PC-9 (cell line): Measurements from ENCODE around the gene SHROOM3. TPM values are rescaled to one million over a fixed set of nuclear protein-coding genes. Genes with fewer than 3 reads are reported as not detected.

ENCODE experiments used
- Bru-seq: library from RNA; stranded (reverse); fragments of 400-500 nt; gene quantifications from one replicate; lab custom pipeline; 2021; lab: Mats Ljungman, UMichigan
- BruChase-seq, 2 experiments: library from RNA; stranded (reverse); fragments of 400-500 nt; gene quantifications; one replicate each; lab custom pipeline; 2021; lab: Mats Ljungman, UMichigan
- BruUV-seq: library from RNA; stranded (reverse); fragments of 400-500 nt; replicated peaks from 2 replicates; lab custom pipeline; 2021; lab: Mats Ljungman, UMichigan
- CTCF ChIA-PET: fragments of 300-600 bp; sonication (Branson Sonifier 250); formaldehyde crosslinking; loops from one replicate; lab custom pipeline; 2022; ENCODE audit warnings: antibody characterized with exemption; lab: Charles Lee
- POLR2A ChIA-PET: fragments of 300-600 bp; sonication (Branson Sonifier 250); formaldehyde crosslinking; loops from one replicate; lab custom pipeline; 2022; ENCODE audit warnings: antibody characterized with exemption; ENCODE audit not compliant: unreplicated experiment; lab: Charles Lee
- DNase-seq, 2 experiments: peaks; one replicate each; pipeline versions ENCODE4 v3.0.0 to v3.0.0-alpha.2; 2015 to 2022; ENCODE audit warnings: mixed read lengths in 1 of 2
- H2AFZ ChIP-seq: fragments of 200-600 bp; sonication (generic); 2 replicates; pipeline ENCODE4 v1.8.1; 2017; ENCODE audit warnings: antibody characterized with exemption
- H3F3A ChIP-seq: fragments of 200-600 bp; sonication (generic); 2 replicates; pipeline ENCODE4 v1.8.1; 2017; ENCODE audit warnings: antibody characterized with exemption, mild to moderate bottlenecking, low read depth; ENCODE audit not compliant: insufficient read depth
- H3K27ac ChIP-seq: fragments of 200-600 bp; sonication (generic); 2 replicates; pipeline ENCODE4 v1.6.1; 2016; ENCODE audit warnings: mixed run types
- H3K27me3 ChIP-seq: fragments of 200-600 bp; sonication (generic); 2 replicates; pipeline ENCODE4 v1.6.1; 2016; ENCODE audit warnings: low read depth, mixed run types; ENCODE audit not compliant: insufficient read depth
- H3K36me3 ChIP-seq: fragments of 200-600 bp; sonication (generic); 2 replicates; pipeline ENCODE4 v1.6.1; 2016; ENCODE audit warnings: low read depth, mixed run types
- H3K4me1 ChIP-seq: fragments of 200-600 bp; sonication (generic); replicated peaks from 2 replicates; pipeline ENCODE4 v1.6.1; 2016; ENCODE audit warnings: mixed run types; ENCODE audit not compliant: insufficient read depth
- H3K4me2 ChIP-seq: fragments of 200-600 bp; sonication (generic); 2 replicates; pipeline ENCODE4 v1.6.1; 2017; ENCODE audit warnings: mixed run types
- H3K4me3 ChIP-seq: fragments of 200-600 bp; sonication (generic); 2 replicates; pipeline ENCODE4 v1.6.1; 2016; ENCODE audit warnings: mixed run types
- H3K79me2 ChIP-seq: fragments of 200-600 bp; sonication (generic); 2 replicates; pipeline ENCODE4 v1.6.1; 2017; ENCODE audit warnings: low read depth, mixed run types
- H3K9me2 ChIP-seq: fragments of 200-600 bp; sonication (generic); 2 replicates; pipeline ENCODE4 v1.8.1; 2017; ENCODE audit warnings: mild to moderate bottlenecking; ENCODE audit not compliant: insufficient read depth
- H3K9me3 ChIP-seq: fragments of 200-600 bp; sonication (generic); 2 replicates; pipeline ENCODE4 v1.8.1; 2016; ENCODE audit warnings: low read depth; ENCODE audit not compliant: insufficient read depth
- H4K20me1 ChIP-seq: fragments of 200-600 bp; sonication (generic); 2 replicates; pipeline ENCODE4 v1.8.1; 2017; ENCODE audit not compliant: insufficient read depth
- CTCF ChIP-seq: fragments of 200-600 bp; sonication (generic); conservative IDR thresholded peaks from 2 replicates; pipeline ENCODE4 v1.6.1; 2017; ENCODE audit warnings: mixed run types, antibody characterized with exemption, mild to moderate bottlenecking, moderate library complexity
- EZH2 ChIP-seq: fragments of 200-600 bp; sonication (generic); IDR thresholded peaks from 2 replicates; pipeline ENCODE4 v1.8.0; 2017; ENCODE audit warnings: antibody characterized with exemption, low read depth
- intact Hi-C: fragments of 100-400 bp; cut with micrococcal nuclease; formaldehyde crosslinking; loops from one replicate; pipeline ENCODE4 v1.10.0; 2022; ENCODE audit not compliant: unreplicated experiment
- long read RNA-seq: library from polyadenylated mRNA; stranded (forward); transcript quantifications from one replicate; pipeline ENCODE4 v2.0.0, GENCODE V29; 2022
- total RNA-seq: library from RNA; stranded (reverse); gene quantifications from 2 replicates; pipeline ENCODE4 v1.2.3, GENCODE V29; 2021

SHROOM3 gene
- 44.3 and 50.7 TPM in 2 replicates for total RNA-seq
- Bru-seq, nascent RNA: percentile 71 among the genes with signal in this experiment
- BruChase-seq, experiment 1, labeled RNA remaining after a 2-hour chase: percentile 71 among the genes with signal in this experiment
- percentile 66 among the genes with signal in this experiment for BruChase-seq, experiment 2, labeled RNA remaining after a 6-hour chase
- long read RNA-seq, partial matches to known transcripts: 23 of 33 reads
- long read RNA-seq, other reads (novel, unspliced or antisense): 10 of 33 reads

- DNase-seq: peak in 1 of 2 experiments; percentile 37
- no peaks in the 10 kb centered on the region for H3K36me3 ChIP-seq
- no peak for TF ChIP-seq CTCF
- no peak for TF ChIP-seq EZH2
- H3K4me1 ChIP-seq: no peaks in the 10 kb centered on the region
- no peaks in the 10 kb centered on the region for H3K27me3 ChIP-seq
- CTCF ChIA-PET: no interaction called here
- no peaks in the 10 kb centered on the region for H4K20me1 ChIP-seq
- POLR2A ChIA-PET: no interaction called here
- H2AFZ ChIP-seq: no peak within 1 kb of the TSS
- H3K9me2 ChIP-seq: no peaks in the 10 kb centered on the region
- H3K4me3 ChIP-seq: no peak within 1 kb of the TSS
- intact Hi-C loops: loop anchor here (5.0 kb wide), 1 partner anchor 312 kb away; no protein-coding TSS in a partner anchor
- H3K9me3 ChIP-seq: no peaks in the 10 kb centered on the region
- BruUV-seq: no TSS peak
- no peak within 1 kb of the TSS for H3K4me2 ChIP-seq
- H3K27ac ChIP-seq: no peak within 1 kb of the TSS
- no peaks in the 10 kb centered on the region for H3K79me2 ChIP-seq
- no peaks in the 10 kb centered on the region for H3F3A ChIP-seq
Observed at GRCh38 chr4:76434901-76435527, at the start of gene SHROOM3. Gene SHROOM3 (plus strand): TSS chr4:76435229. CDS start chr4:76436053, 824 bp downstream.

GRCh38 chr4:76385974-76386373 is 49.1 kb upstream of the SHROOM3 start:
- H3K4me3 ChIP-seq: no peak overlapping the region
- POLR2A ChIA-PET: no interaction called here
- no peaks in the 10 kb centered on the region for H4K20me1 ChIP-seq
- H3K9me2 ChIP-seq: no peaks in the 10 kb centered on the region
- no peaks in the 10 kb centered on the region for H3K79me2 ChIP-seq
- no peaks in the 10 kb centered on the region for H3F3A ChIP-seq
- BruUV-seq: no TSS peak
- CTCF ChIA-PET: no interaction called here
- no peaks in the 10 kb centered on the region for H3K9me3 ChIP-seq
- intact Hi-C loops: no loop called here
- H3K27ac ChIP-seq: no peak overlapping the region
- H3K4me1 ChIP-seq: no peaks in the 10 kb centered on the region; the same call in 1 of the 2 replicates
- no peaks in the 10 kb centered on the region for H3K27me3 ChIP-seq
- no peak for DNase-seq
- no peak overlapping the region for H2AFZ ChIP-seq
- no peak overlapping the region for H3K4me2 ChIP-seq
- H3K36me3 ChIP-seq: no peaks in the 10 kb centered on the region
- TF ChIP-seq CTCF (no peak), EZH2 (no peak)

- H3F3A ChIP-seq: no peaks in the 10 kb centered on the region
- no peaks in the 10 kb centered on the region for H3K79me2 ChIP-seq
- H3K9me3 ChIP-seq: no peaks in the 10 kb centered on the region
- H3K4me3 ChIP-seq: no peak overlapping the region
- no peak for DNase-seq
- H3K27ac ChIP-seq: no peak overlapping the region
- CTCF ChIA-PET: no interaction called here
- H3K4me2 ChIP-seq: no peak overlapping the region
- H2AFZ ChIP-seq: no peak overlapping the region
- BruUV-seq: no TSS peak
- no peaks in the 10 kb centered on the region for H3K9me2 ChIP-seq
- TF ChIP-seq CTCF: no peak
- TF ChIP-seq EZH2: no peak
- intact Hi-C loops: no loop called here
- H4K20me1 ChIP-seq: no peaks in the 10 kb centered on the region
- H3K4me1 ChIP-seq: no peaks in the 10 kb centered on the region; the same call in 1 of the 2 replicates
- no peaks in the 10 kb centered on the region for H3K27me3 ChIP-seq
- H3K36me3 ChIP-seq: no peaks in the 10 kb centered on the region
- POLR2A ChIA-PET: no interaction called here
Observed at GRCh38 chr4:76386566-76387305, 48.3 kb upstream of the SHROOM3 start.
